Measurements from ENCODE around the gene TMEM184B.
A peak's percentile ranks its signal among the peaks of the same experiment; 100 is the strongest.

The TMEM184B gene

GRCh38 chr22:38305471-38306448 lies 33.0 kb upstream of the TMEM184B start:
- no peak for DNase-seq

- no peak for DNase-seq
Measured at GRCh38 chr22:38304526-38304925, 31.7 kb upstream of the TMEM184B start.

- no peak for DNase-seq
Measured at GRCh38 chr22:38303974-38304373, 31.2 kb upstream of the TMEM184B start.

- DNase-seq, result no peak
Measured at GRCh38 chr22:38302906-38303305, 30.1 kb upstream of the TMEM184B start.

- no peak for DNase-seq
Measured at GRCh38 chr22:38300946-38301345, 28.1 kb upstream of the TMEM184B start.

GRCh38 chr22:38300197-38300945 lies 27.6 kb upstream of the TMEM184B start:
- DNase-seq, result no peak

- DNase-seq, result no peak
Measured at GRCh38 chr22:38299770-38300102, 26.9 kb upstream of the TMEM184B start.

GRCh38 chr22:38298312-38299005 lies 25.6 kb upstream of the TMEM184B start:
- no peak for DNase-seq

- DNase-seq, result no peak
Measured at GRCh38 chr22:38296372-38296771, 23.6 kb upstream of the TMEM184B start.

GRCh38 chr22:38295863-38296262 lies 23.1 kb upstream of the TMEM184B start:
- DNase-seq, result no peak

GRCh38 chr22:38295339-38295738 lies 22.5 kb upstream of the TMEM184B start:
- no peak for DNase-seq

- no peak for DNase-seq
Measured at GRCh38 chr22:38294193-38294592, 21.4 kb upstream of the TMEM184B start.

- DNase-seq, result no peak
Measured at GRCh38 chr22:38292694-38293093, 19.9 kb upstream of the TMEM184B start.

GRCh38 chr22:38291201-38291777 lies 18.5 kb upstream of the TMEM184B start:
- peak; percentile 35 for DNase-seq

GRCh38 chr22:38290347-38290746 lies 17.5 kb upstream of the TMEM184B start:
- no peak for DNase-seq

- no peak for DNase-seq
Measured at GRCh38 chr22:38289583-38290082, 16.8 kb upstream of the TMEM184B start.

- no peak for DNase-seq
Measured at GRCh38 chr22:38286915-38287669, 14.3 kb upstream of the TMEM184B start.

GRCh38 chr22:38285018-38285417 lies 12.2 kb upstream of the TMEM184B start:
- no peak for DNase-seq

- no peak for DNase-seq
Measured at GRCh38 chr22:38284042-38284402, 11.2 kb upstream of the TMEM184B start.

- DNase-seq, result no peak
Measured at GRCh38 chr22:38282397-38282796, 9.6 kb upstream of the TMEM184B start.

- DNase-seq, result no peak
Measured at GRCh38 chr22:38276166-38276565, 3.4 kb upstream of the TMEM184B start.

Data from NCI-H1694 treated with DMSO at 0.1 percent for 48 hours (cell line).